Endothelial cell (in vitro differentiated cells): Measurements from ENCODE around the gene CDCP2. TPM values are rescaled to one million over a fixed set of nuclear protein-coding genes. Genes with fewer than 3 reads are reported as not detected.

Experiments
- DNase-seq: peaks from one replicate; pipeline ENCODE4 v3.0.0; 2021; ENCODE audit warnings: low spot score
- H3K27ac Mint-ChIP-seq: one replicate; pipeline ENCODE4 v1.8.0; 2021; ENCODE audit warnings: mixed read lengths, inconsistent platforms; ENCODE audit not compliant: unreplicated experiment
- H3K27me3 Mint-ChIP-seq: one replicate; pipeline ENCODE4 v1.8.0; 2021; ENCODE audit warnings: mild to moderate bottlenecking, moderate library complexity, mixed read lengths, inconsistent platforms; ENCODE audit not compliant: unreplicated experiment
- H3K36me3 Mint-ChIP-seq: one replicate; pipeline ENCODE4 v1.8.0; 2021; ENCODE audit warnings: mild to moderate bottlenecking, low read depth, mixed read lengths, inconsistent platforms; ENCODE audit not compliant: unreplicated experiment
- H3K4me1 Mint-ChIP-seq: one replicate; pipeline ENCODE4 v1.8.0; 2021; ENCODE audit warnings: mild to moderate bottlenecking, mixed read lengths, inconsistent platforms; ENCODE audit not compliant: unreplicated experiment
- H3K4me3 Mint-ChIP-seq: one replicate; pipeline ENCODE4 v1.8.0; 2021; ENCODE audit warnings: mild to moderate bottlenecking, mixed read lengths, inconsistent platforms; ENCODE audit not compliant: unreplicated experiment
- H3K9me3 Mint-ChIP-seq: one replicate; pipeline ENCODE4 v1.8.0; 2021; ENCODE audit warnings: mixed read lengths, inconsistent platforms; ENCODE audit not compliant: unreplicated experiment
- CTCF ChIP-seq: fragments of 200-600 bp; sonication (generic); IDR thresholded peaks from one replicate; pipeline ENCODE4 v1.5.0; 2021; ENCODE audit warnings: antibody characterized with exemption; ENCODE audit not compliant: unreplicated experiment
- long read RNA-seq: library from polyadenylated mRNA; unstranded; transcript quantifications from one replicate; pipeline ENCODE4 v2.0.0, GENCODE V29; 2020; ENCODE audit not compliant: unreplicated experiment
- total RNA-seq: library from RNA; stranded (reverse); fragmentation: NEBNext Ultra II Directional; extraction: Animal tissue kit (Norgen Biotek cat#: 25700); gene quantifications from one replicate; pipeline ENCODE4 v1.2.1, GENCODE V29; 2021; ENCODE audit not compliant: unreplicated experiment

The CDCP2 gene
- total RNA-seq: 0.36 TPM
- long read RNA-seq: 0 reads

- Mint-ChIP-seq H3K4me3 (no peak within 1 kb of the TSS), H3K4me1 (peaks cover 25% of the 10 kb centered on the region), H3K27me3 (no peaks in the 10 kb centered on the region), H3K27ac (peak within 1 kb of the TSS; percentile 24), H3K9me3 (no peaks in the 10 kb centered on the region), H3K36me3 (peaks cover 4% of the 10 kb centered on the region)
- no peak for TF ChIP-seq CTCF
- no peak for DNase-seq
Observed at GRCh38 chr1:54152696-54153095, at the start of gene CDCP2. Gene CDCP2 (minus strand): TSS chr1:54153000. CDS start chr1:54152922, 78 bp downstream.

GRCh38 chr1:54200519-54200997 is 47.8 kb upstream of the CDCP2 start:
- DNase-seq: no peak
- Mint-ChIP-seq H3K27ac (peak overlapping the region; percentile 70), H3K4me3 (peak overlapping the region; percentile 96), H3K4me1 (peaks cover 18% of the 10 kb centered on the region), H3K36me3 (peaks cover 8% of the 10 kb centered on the region), H3K27me3 (no peaks in the 10 kb centered on the region), H3K9me3 (no peaks in the 10 kb centered on the region)
- TF ChIP-seq CTCF: no peak

- peaks cover 18% of the 10 kb centered on the region for H3K4me1 Mint-ChIP-seq
- no peaks in the 10 kb centered on the region for H3K27me3 Mint-ChIP-seq
- peak within 1 kb of the TSS; percentile 70 for H3K27ac Mint-ChIP-seq
- H3K4me3 Mint-ChIP-seq: peak within 1 kb of the TSS; percentile 96
- DNase-seq: peak; percentile 86
- TF ChIP-seq CTCF: no peak
- peaks cover 2% of the 10 kb centered on the region for H3K36me3 Mint-ChIP-seq
- H3K9me3 Mint-ChIP-seq: no peaks in the 10 kb centered on the region
Observed at GRCh38 chr1:54199765-54200518, 47.1 kb upstream of the CDCP2 start, which contains the start of the genes CYB5RL and MRPL37. Gene CYB5RL (minus strand): TSS chr1:54200030. CDS start chr1:54195616, 4,414 bp downstream. Gene MRPL37 (plus strand): TSS chr1:54200167. CDS start chr1:54200244, 77 bp downstream.

DNA sequence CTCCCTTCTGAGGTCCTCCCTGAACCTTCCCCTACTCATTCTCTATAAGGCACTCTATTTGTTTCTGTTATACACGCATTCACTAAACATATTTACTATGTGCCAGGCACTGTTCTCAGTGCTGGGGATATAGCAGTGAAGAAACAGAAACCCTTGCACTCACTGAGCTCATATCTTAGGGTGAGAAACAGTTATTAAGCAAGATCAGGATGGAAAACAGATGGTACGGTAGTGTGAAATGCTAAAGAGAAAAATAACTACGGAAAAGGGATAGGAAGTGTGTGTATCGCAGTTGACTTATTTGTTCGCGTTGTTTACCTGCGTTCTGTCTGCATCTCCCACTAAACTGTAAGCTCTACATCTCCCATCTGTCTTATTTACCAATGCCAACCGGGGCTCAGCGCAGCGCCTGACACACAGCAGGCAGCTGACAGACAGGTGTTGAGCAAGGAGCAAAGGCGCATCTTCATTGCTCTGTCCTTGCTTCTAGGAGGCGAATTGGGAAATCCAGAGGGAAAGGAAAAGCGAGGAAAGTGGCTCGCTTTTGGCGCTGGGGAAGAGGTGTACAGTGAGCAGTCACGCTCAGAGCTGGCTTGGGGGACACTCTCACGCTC is 46.5 kb upstream of the CDCP2 start:
- H3K4me1 Mint-ChIP-seq: peaks cover 18% of the 10 kb centered on the region
- TF ChIP-seq CTCF: no peak
- H3K27me3 Mint-ChIP-seq: no peaks in the 10 kb centered on the region
- no peak overlapping the region for H3K27ac Mint-ChIP-seq
- no peak for DNase-seq
- H3K4me3 Mint-ChIP-seq: peak overlapping the region; percentile 96
- H3K9me3 Mint-ChIP-seq: no peaks in the 10 kb centered on the region
- peaks cover 3% of the 10 kb centered on the region for H3K36me3 Mint-ChIP-seq

DNA sequence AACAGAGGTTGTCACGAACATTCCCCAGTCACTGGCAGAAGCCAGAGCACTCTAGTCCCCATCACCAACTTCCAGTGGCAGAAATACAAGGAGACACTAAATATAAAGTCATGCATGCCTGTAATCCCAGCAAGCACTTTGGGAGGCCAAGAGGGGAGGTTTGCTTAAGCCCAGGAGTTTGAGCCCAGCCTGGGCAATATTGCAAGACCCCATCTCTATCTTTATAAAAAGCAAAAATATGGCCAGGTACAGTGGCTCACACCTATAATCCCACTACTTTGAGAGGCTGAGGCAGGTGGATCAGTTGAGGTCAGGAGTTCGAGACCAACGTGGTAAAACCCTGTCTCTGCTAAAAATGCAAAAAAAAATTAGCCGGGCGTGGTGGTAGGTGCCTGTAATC is 40.7 kb upstream of the CDCP2 start:
- Mint-ChIP-seq H3K4me3 (no peak overlapping the region), H3K36me3 (peaks cover 3% of the 10 kb centered on the region), H3K9me3 (no peaks in the 10 kb centered on the region), H3K4me1 (peaks cover 5% of the 10 kb centered on the region), H3K27ac (no peak overlapping the region), H3K27me3 (peaks cover 1% of the 10 kb centered on the region)
- no peak for TF ChIP-seq CTCF
- DNase-seq: no peak
